SU-DHL-6 (cell line): ENCODE data around the gene STARD3.

Experiments used
- H2AFZ ChIP-seq: fragments of 200-600 bp; sonication (generic); 2 replicates; pipeline ENCODE4 v1.6.1; 2014; ENCODE audit warnings: low read depth, mild to moderate bottlenecking, moderate library complexity, mixed read lengths, antibody characterized with exemption, low read length; ENCODE audit not compliant: severe bottlenecking
- H3F3A ChIP-seq: fragments of 200-600 bp; shearing (Covaris generic); 2 replicates; pipeline ENCODE4 v1.6.0; 2016; ENCODE audit warnings: antibody characterized with exemption, mild to moderate bottlenecking; ENCODE audit not compliant: insufficient read depth
- H3K27ac ChIP-seq: fragments of 200-600 bp; sonication (generic); 2 replicates; pipeline ENCODE4 v1.5.1; 2016; ENCODE audit warnings: low read depth, mild to moderate bottlenecking, low read length, moderate library complexity, mixed read lengths
- H3K27me3 ChIP-seq: fragments of 200-600 bp; sonication (generic), shearing (Covaris generic); 2 replicates; pipeline ENCODE4 v1.6.0; 2014; ENCODE audit warnings: mild to moderate bottlenecking, low read length
- H3K36me3 ChIP-seq: fragments of 200-600 bp; sonication (generic); 2 replicates; pipeline ENCODE4 v1.6.1; 2014; ENCODE audit warnings: mild to moderate bottlenecking, low read length, mixed read lengths
- H3K4me2 ChIP-seq: fragments of 300-600, 200-600 bp; shearing (Covaris generic), sonication (generic); 2 replicates; pipeline ENCODE4 v1.6.0; 2014; ENCODE audit warnings: low read length, low read depth, mild to moderate bottlenecking; ENCODE audit not compliant: poor library complexity, severe bottlenecking
- H3K4me3 ChIP-seq: fragments of 200-600 bp; sonication (generic); 2 replicates; pipeline ENCODE4 v1.5.1; 2014; ENCODE audit warnings: antibody characterized with exemption, low read length, mild to moderate bottlenecking, mixed read lengths; ENCODE audit not compliant: insufficient read depth, poor library complexity, severe bottlenecking
- H3K79me2 ChIP-seq: fragments of 200-600 bp; sonication (generic); 2 replicates; pipeline ENCODE4 v1.6.1; 2014; ENCODE audit warnings: mild to moderate bottlenecking, low read length, moderate library complexity; ENCODE audit not compliant: insufficient read depth
- H3K9ac ChIP-seq: fragments of 200-600 bp; sonication (generic); 2 replicates; pipeline ENCODE4 v1.7.0; 2014; ENCODE audit warnings: mild to moderate bottlenecking, low read length
- H3K9me2 ChIP-seq: fragments of 200-600 bp; sonication (generic); replicated peaks from 2 replicates; pipeline ENCODE4 v1.6.1; 2014; ENCODE audit warnings: low read length; ENCODE audit not compliant: insufficient read depth
- H3K9me3 ChIP-seq: fragments of 200-600 bp; sonication (generic); 2 replicates; pipeline ENCODE4 v1.6.1; 2014; ENCODE audit warnings: low read length, mixed read lengths; ENCODE audit not compliant: insufficient read depth
- H4K20me1 ChIP-seq: fragments of 200-600 bp; sonication (generic); 2 replicates; pipeline ENCODE4 v1.6.1; 2014; ENCODE audit warnings: low read depth, mild to moderate bottlenecking, antibody characterized with exemption, low read length, moderate library complexity, mixed read lengths
- EZH2phosphoT487 ChIP-seq: fragments of 200-600 bp; sonication (generic), shearing (Covaris generic); conservative IDR thresholded peaks from 2 replicates; pipeline ENCODE4 v1.6.1; 2018; ENCODE audit warnings: mild to moderate bottlenecking, antibody characterized with exemption, low read length, moderate library complexity, mixed read lengths
- TF ChIP-seq, protein P1 (sequence below): fragments of 200-600 bp; sonication (generic); IDR thresholded peaks from one replicate; pipeline ENCODE4 v1.5.1; 2017; ENCODE audit warnings: antibody characterized with exemption, mild to moderate bottlenecking, low read length, moderate library complexity; ENCODE audit not compliant: insufficient read depth, poor library complexity, severe bottlenecking

STARD3 gene

DNA sequence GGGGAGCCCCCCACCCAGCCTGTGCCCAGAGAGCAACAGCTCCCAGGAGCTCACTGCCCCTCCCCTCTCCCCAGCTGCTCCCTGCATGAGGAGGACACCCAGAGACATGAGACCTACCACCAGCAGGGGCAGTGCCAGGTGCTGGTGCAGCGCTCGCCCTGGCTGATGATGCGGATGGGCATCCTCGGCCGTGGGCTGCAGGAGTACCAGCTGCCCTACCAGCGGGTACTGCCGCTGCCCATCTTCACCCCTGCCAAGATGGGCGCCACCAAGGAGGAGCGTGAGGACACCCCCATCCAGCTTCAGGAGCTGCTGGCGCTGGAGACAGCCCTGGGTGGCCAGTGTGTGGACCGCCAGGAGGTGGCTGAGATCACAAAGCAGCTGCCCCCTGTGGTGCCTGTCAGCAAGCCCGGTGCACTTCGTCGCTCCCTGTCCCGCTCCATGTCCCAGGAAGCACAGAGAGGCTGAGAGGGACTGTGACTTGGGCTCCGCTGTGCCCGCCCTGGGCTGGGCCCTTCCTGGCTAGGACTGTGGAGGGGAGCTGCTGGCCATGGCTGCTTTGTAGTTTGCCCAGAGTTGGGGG, 28.8 kb downstream of the STARD3 start:
- Histone ChIP-seq H3K9ac (no peak overlapping the region), H3K4me3 (no peak overlapping the region), H3K36me3 (no peaks in the 10 kb centered on the region), H3K79me2 (no peaks in the 10 kb centered on the region), H3K9me3 (no peaks in the 10 kb centered on the region), H3K4me2 (no peak overlapping the region), H4K20me1 (no peaks in the 10 kb centered on the region), H3F3A (no peaks in the 10 kb centered on the region), H3K9me2 (no peaks in the 10 kb centered on the region), H2AFZ (no peak overlapping the region), H3K27ac (no peak overlapping the region), H3K27me3 (no peaks in the 10 kb centered on the region)
- TF ChIP-seq, protein P1, sequence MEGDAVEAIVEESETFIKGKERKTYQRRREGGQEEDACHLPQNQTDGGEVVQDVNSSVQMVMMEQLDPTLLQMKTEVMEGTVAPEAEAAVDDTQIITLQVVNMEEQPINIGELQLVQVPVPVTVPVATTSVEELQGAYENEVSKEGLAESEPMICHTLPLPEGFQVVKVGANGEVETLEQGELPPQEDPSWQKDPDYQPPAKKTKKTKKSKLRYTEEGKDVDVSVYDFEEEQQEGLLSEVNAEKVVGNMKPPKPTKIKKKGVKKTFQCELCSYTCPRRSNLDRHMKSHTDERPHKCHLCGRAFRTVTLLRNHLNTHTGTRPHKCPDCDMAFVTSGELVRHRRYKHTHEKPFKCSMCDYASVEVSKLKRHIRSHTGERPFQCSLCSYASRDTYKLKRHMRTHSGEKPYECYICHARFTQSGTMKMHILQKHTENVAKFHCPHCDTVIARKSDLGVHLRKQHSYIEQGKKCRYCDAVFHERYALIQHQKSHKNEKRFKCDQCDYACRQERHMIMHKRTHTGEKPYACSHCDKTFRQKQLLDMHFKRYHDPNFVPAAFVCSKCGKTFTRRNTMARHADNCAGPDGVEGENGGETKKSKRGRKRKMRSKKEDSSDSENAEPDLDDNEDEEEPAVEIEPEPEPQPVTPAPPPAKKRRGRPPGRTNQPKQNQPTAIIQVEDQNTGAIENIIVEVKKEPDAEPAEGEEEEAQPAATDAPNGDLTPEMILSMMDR = no peak
- no peak for TF ChIP-seq EZH2phosphoT487

DNA sequence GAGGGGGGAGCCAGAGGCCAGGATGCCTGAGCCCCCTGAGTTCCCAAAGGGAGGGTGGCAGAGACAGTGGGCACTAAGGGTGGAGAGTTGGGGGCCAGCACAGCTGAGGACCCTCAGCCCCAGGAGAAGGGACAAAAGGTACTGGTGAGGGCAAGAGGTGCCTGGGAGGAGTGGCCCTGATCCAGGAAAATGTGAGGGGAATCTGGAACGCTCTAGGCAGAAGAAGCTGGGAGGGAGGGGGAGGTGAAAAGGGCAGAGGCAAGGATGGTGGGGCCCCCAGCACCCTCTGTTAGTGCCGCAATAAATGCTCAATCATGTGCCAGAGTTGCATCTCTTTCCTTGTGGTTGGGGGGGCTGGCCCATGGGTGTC, 29.3 kb downstream of the STARD3 start:
- no peaks in the 10 kb centered on the region for H3K79me2 ChIP-seq
- no peaks in the 10 kb centered on the region for H3K9me3 ChIP-seq
- no peaks in the 10 kb centered on the region for H3K27me3 ChIP-seq
- no peaks in the 10 kb centered on the region for H3K9me2 ChIP-seq
- H3K36me3 ChIP-seq = no peaks in the 10 kb centered on the region
- no peak overlapping the region for H3K4me3 ChIP-seq
- H3K9ac ChIP-seq = no peak overlapping the region
- no peaks in the 10 kb centered on the region for H3F3A ChIP-seq
- no peak for TF ChIP-seq EZH2phosphoT487
- TF ChIP-seq, protein P1 = no peak
- H4K20me1 ChIP-seq = no peaks in the 10 kb centered on the region
- H2AFZ ChIP-seq = no peak overlapping the region
- H3K4me2 ChIP-seq = no peak overlapping the region
- no peak overlapping the region for H3K27ac ChIP-seq

DNA sequence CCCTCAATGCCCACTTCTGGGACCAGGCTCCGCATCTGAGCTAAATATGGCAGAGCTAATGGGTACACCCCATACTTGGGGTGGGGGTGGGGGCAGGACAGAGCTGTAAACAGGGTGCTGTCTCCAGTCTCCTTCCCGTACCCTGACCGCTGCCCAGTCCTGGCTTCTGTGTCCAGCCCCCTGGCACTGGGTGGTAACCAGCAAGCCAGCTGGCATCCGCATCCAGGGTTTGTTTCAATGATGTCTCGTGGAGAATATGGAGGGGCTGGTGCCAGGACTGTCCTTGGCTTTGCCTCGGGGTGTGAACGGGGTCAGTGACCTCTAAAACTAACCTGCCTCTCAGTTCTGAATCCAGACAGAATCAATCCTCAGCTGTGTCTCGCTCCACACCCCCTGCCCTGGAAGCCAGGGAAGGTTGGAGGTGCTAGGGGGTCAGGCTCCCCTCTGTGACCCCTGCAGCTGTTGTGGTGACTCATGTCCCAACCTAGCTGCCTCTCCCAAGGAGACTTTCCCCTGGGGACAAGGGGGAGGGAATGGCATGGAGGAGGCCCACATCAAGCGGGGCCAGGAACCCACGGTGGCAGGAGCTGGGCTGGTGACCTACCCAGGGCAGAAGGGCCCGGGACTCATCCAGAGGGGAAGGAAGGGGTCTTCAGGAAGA, 29.8 kb downstream of the STARD3 start:
- no peaks in the 10 kb centered on the region for H3K9me3 ChIP-seq
- no peak overlapping the region for H3K27ac ChIP-seq
- H3K4me2 ChIP-seq = no peak overlapping the region
- TF ChIP-seq, protein P1 = no peak
- TF ChIP-seq EZH2phosphoT487 = no peak
- no peaks in the 10 kb centered on the region for H3K79me2 ChIP-seq
- no peaks in the 10 kb centered on the region for H3K9me2 ChIP-seq
- H3K36me3 ChIP-seq = no peaks in the 10 kb centered on the region
- no peak overlapping the region for H3K4me3 ChIP-seq
- H2AFZ ChIP-seq = no peak overlapping the region
- no peaks in the 10 kb centered on the region for H4K20me1 ChIP-seq
- no peaks in the 10 kb centered on the region for H3K27me3 ChIP-seq
- no peak overlapping the region for H3K9ac ChIP-seq
- H3F3A ChIP-seq = no peaks in the 10 kb centered on the region
